Effector CD8-positive, alpha-beta T cell (primary cell): ENCODE data around the gene RBMS3.

Source experiments
- DNase-seq: peaks from one replicate; lab custom pipeline; 2025; lab: John Stamatoyannopoulos, UW

The RBMS3 gene

GRCh38 chr3:29679944-29680343 is 399.1 kb downstream of the RBMS3 start:
- no peak for DNase-seq

- DNase-seq: no peak
Measured at GRCh38 chr3:29683018-29683993, 402.4 kb downstream of the RBMS3 start.

GRCh38 chr3:29686889-29687592 is 406.2 kb downstream of the RBMS3 start:
- no peak for DNase-seq

GRCh38 chr3:29690686-29691353 is 409.9 kb downstream of the RBMS3 start:
- no peak for DNase-seq

- DNase-seq: no peak
Measured at GRCh38 chr3:29693863-29694262, 413.0 kb downstream of the RBMS3 start.

GRCh38 chr3:29694331-29694730 is 413.5 kb downstream of the RBMS3 start:
- no peak for DNase-seq

GRCh38 chr3:29694783-29695182 is 413.9 kb downstream of the RBMS3 start:
- no peak for DNase-seq

- DNase-seq: no peak
Measured at GRCh38 chr3:29695201-29695600, 414.3 kb downstream of the RBMS3 start.

GRCh38 chr3:29695643-29696198 is 414.9 kb downstream of the RBMS3 start:
- no peak for DNase-seq

- DNase-seq: no peak
Measured at GRCh38 chr3:29696311-29696710, 415.4 kb downstream of the RBMS3 start.

- DNase-seq: no peak
Measured at GRCh38 chr3:29697989-29698388, 417.1 kb downstream of the RBMS3 start.

GRCh38 chr3:29700256-29700655 is 419.4 kb downstream of the RBMS3 start:
- DNase-seq: no peak

- DNase-seq: no peak
Measured at GRCh38 chr3:29701326-29701983, 420.6 kb downstream of the RBMS3 start.

GRCh38 chr3:29705906-29706844 is 425.3 kb downstream of the RBMS3 start:
- DNase-seq: no peak

GRCh38 chr3:29708884-29709283 is 428.0 kb downstream of the RBMS3 start:
- no peak for DNase-seq

- DNase-seq: no peak
Measured at GRCh38 chr3:29711255-29711771, 430.4 kb downstream of the RBMS3 start.

- DNase-seq: no peak
Measured at GRCh38 chr3:29716213-29716612, 435.3 kb downstream of the RBMS3 start.

- no peak for DNase-seq
Measured at GRCh38 chr3:29718661-29719065, 437.8 kb downstream of the RBMS3 start.

- DNase-seq: no peak
Measured at GRCh38 chr3:29720665-29721064, 439.8 kb downstream of the RBMS3 start.

- no peak for DNase-seq
Measured at GRCh38 chr3:29721789-29722188, 440.9 kb downstream of the RBMS3 start.
